GM12872 (cell line): ENCODE results near the gene KLK8.

Source experiments
- TF ChIP-seq, protein P1 (sequence below): IDR thresholded peaks from 3 replicates; pipeline ENCODE4 v1.5.1; 2011; ENCODE audit warnings: low read depth, mild to moderate bottlenecking, low read length, moderate library complexity; ENCODE audit not compliant: insufficient read depth

Gene KLK8

GRCh38 chr19:50980208-50980607 lies 21.2 kb downstream of the KLK8 start:
- TF ChIP-seq, protein P1, sequence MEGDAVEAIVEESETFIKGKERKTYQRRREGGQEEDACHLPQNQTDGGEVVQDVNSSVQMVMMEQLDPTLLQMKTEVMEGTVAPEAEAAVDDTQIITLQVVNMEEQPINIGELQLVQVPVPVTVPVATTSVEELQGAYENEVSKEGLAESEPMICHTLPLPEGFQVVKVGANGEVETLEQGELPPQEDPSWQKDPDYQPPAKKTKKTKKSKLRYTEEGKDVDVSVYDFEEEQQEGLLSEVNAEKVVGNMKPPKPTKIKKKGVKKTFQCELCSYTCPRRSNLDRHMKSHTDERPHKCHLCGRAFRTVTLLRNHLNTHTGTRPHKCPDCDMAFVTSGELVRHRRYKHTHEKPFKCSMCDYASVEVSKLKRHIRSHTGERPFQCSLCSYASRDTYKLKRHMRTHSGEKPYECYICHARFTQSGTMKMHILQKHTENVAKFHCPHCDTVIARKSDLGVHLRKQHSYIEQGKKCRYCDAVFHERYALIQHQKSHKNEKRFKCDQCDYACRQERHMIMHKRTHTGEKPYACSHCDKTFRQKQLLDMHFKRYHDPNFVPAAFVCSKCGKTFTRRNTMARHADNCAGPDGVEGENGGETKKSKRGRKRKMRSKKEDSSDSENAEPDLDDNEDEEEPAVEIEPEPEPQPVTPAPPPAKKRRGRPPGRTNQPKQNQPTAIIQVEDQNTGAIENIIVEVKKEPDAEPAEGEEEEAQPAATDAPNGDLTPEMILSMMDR = no peak

DNA sequence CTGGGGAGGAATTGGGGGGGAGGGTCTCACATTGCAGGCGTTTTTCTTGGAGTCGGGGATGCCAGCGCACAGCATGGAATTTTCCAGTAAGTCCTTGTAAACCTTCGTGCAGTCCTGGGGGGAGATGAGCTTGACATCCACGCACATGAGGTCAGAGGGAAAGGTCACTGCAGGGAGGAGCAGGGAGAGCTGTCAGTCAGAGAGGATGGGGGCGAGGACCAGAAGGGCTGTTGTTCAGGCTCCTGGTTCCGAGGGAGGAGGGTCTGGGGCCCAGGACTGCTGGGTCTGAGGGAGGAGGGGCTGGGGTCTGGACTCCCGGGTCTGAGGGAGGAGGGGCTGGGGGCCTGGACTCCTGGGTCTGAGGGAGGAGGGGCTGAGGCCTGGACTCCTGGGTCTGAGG lies 21.6 kb downstream of the KLK8 start:
- TF ChIP-seq, protein P1 = no peak

GRCh38 chr19:50978772-50979390 lies 22.5 kb downstream of the KLK8 start:
- TF ChIP-seq, protein P1 = no peak

DNA sequence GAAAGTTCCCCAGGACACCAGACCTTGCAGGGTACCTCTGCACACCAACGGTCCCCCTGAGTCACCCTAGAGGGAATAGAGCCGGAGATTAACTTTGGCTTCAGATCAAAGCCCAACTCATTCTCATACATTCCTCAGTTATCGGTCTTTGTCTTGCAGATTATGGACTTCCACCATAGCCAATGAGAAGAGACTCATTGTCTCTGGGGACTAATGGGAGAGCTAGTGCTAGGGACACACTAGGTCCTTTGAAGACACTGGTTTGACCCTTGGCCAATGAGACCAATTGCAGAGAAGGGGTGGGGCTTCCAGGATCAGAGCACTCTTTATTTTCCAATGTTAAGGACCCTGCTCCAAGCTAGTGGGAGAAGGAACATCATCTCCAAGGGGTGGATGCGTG lies 23.8 kb downstream of the KLK8 start:
- TF ChIP-seq, protein P1 = no peak

- TF ChIP-seq, protein P1 = no peak
Measured at GRCh38 chr19:50975766-50976165, 25.6 kb downstream of the KLK8 start.

GRCh38 chr19:50974702-50975556 lies 26.5 kb downstream of the KLK8 start:
- TF ChIP-seq, protein P1 = no peak

- TF ChIP-seq, protein P1 = no peak
Measured at GRCh38 chr19:50972795-50973376, 28.5 kb downstream of the KLK8 start.
